A673 (cell line): Measurements from ENCODE around the gene ST6GALNAC3.

Experiments used
- CTCF ChIP-seq: fragments of 300-800, 200-600 bp; sonication (generic); conservative IDR thresholded peaks from 2 replicates; pipeline ENCODE4 v1.5.1; 2017; ENCODE audit warnings: low read depth, mild to moderate bottlenecking, antibody characterized with exemption, low read length, moderate library complexity, mixed read lengths
- EZH2 ChIP-seq: fragments of 200-600 bp; sonication (generic); IDR thresholded peaks from 2 replicates; pipeline ENCODE4 v1.6.1; 2017; ENCODE audit warnings: borderline replicate concordance, low read depth, mild to moderate bottlenecking, mixed read lengths, antibody characterized with exemption, low read length; ENCODE audit not compliant: poor library complexity, severe bottlenecking

- TF ChIP-seq EZH2 (no peak), CTCF (no peak)
Measured at GRCh38 chr1:76083189-76083588, 8.6 kb downstream of the ST6GALNAC3 start.
